ENCODE results near the gene PFDN2. TPM values are rescaled to one million over a fixed set of nuclear protein-coding genes. Genes with fewer than 3 reads are reported as not detected.

The PFDN2 gene
- total and polyA plus RNA-seq, 10 of the 15 experiments (the other 5 are each of a cell fraction or from before 2014, with no cell fraction given): 30.0 to 141 (median 80.5) TPM

GRCh38 chr1:161113915-161114314 lies 3.9 kb downstream of the PFDN2 start (continued):
- TF ChIP-seq RELB (IDR thresholded peaks at IDR 0.05; ENCODE audit: low read depth): no peak
- no peak for TF ChIP-seq BMI1 (IDR thresholded peaks at IDR 0.05; ENCODE audit: borderline replicate concordance)
- TF ChIP-seq MEF2B (IDR thresholded peaks at IDR 0.05; ENCODE audit: partially characterized antibody, poor library complexity, severe bottlenecking): no peak
- no peak for TF ChIP-seq GATAD2B (conservative IDR thresholded peaks at IDR 0.05; ENCODE audit: low read depth)
- no peak for TF ChIP-seq YBX1 (IDR thresholded peaks at IDR 0.05)
- TF ChIP-seq EP300 (IDR thresholded peaks at IDR 0.05; ENCODE audit: borderline replicate concordance in 1 of 2, control insufficient read depth in 1 of 2, low read depth in 2 of 2, low read length in 2 of 2): no peak

- BruUV-seq (replicated peaks): no TSS peak
- Histone ChIP-seq H3K4me1 (ENCODE audit: control insufficient read depth, insufficient read depth, low read length) (no peaks in the 10 kb centered on the region), H2AFZ (ENCODE audit: control insufficient read depth, low read depth, low read length) (no peak overlapping the region), H3K36me3 (ENCODE audit: control insufficient read depth in 2 of 2, insufficient read depth in 2 of 2, low read length in 1 of 2) (peaks cover 0 to 2% of the 10 kb centered on the region in 2 experiments; a peak in 1 of 4 replicates), H4K20me1 (ENCODE audit: control insufficient read depth, insufficient read depth) (no peaks in the 10 kb centered on the region), H3K4me3 (no peak overlapping the region), H3K27ac (ENCODE audit: control insufficient read depth, insufficient read depth) (no peak overlapping the region), H3K9ac (ENCODE audit: control insufficient read depth, insufficient read depth, low read length) (no peak overlapping the region), H3K9me3 (replicated peaks; ENCODE audit: control insufficient read depth, insufficient read depth, low read length) (no peaks in the 10 kb centered on the region), H3K79me2 (ENCODE audit: control insufficient read depth, insufficient read depth, low read length) (peaks cover 67% of the 10 kb centered on the region), H3K4me2 (ENCODE audit: control insufficient read depth, insufficient read depth) (no peak overlapping the region), H3K27me3 (replicated peaks in 1 of 2; ENCODE audit: control insufficient read depth in 2 of 2, insufficient read depth in 2 of 2, low read length in 1 of 2) (no peaks in the 10 kb centered on the region)
- CTCF ChIA-PET: interaction anchor here (0.7 to 2.1 kb wide), 6 partner anchors 12 to 29 kb away, joined by 3 to 8 read pairs (median 4); partner anchors contain the start of gene KLHDC9
- no peak for ATAC-seq
- POLR2A ChIA-PET: interaction anchor here (0.6 to 1.7 kb wide), 5 partner anchors 11 to 267 kb away, joined by 3 to 5 read pairs (median 4); partner anchors contain the start of gene DEDD
- intact Hi-C loops (cut with micrococcal nuclease; ENCODE audit: unreplicated experiment) (no loop called here), in situ Hi-C loops (cut with MboI) (no loop called here)
- 15% methylated on average over 2 of the region's 2 CpGs for WGBS (ENCODE audit: insufficient coverage, insufficient replicate concordance, low lambda C conversion rate, missing lambda C conversion rate)
- SMC1A ChIA-PET (ENCODE audit: uncharacterized antibody, unreplicated experiment): interaction anchor here (0.6 to 2.0 kb wide), 11 partner anchors 10 to 114 kb away, joined by 3 to 9 read pairs (median 4); no protein-coding TSS in a partner anchor
- DNase-seq (ENCODE audit: low read depth, low spot score): no peak
- no peak for FAIRE-seq
- TF ChIP-seq NFYB (IDR thresholded peaks at IDR 0.05; ENCODE audit: insufficient read depth, low read depth, low read length) (no peak), TAF1 (IDR thresholded peaks at IDR 0.05; ENCODE audit: borderline replicate concordance, low read depth, low read length) (no peak), CTCF (IDR thresholded peaks at IDR 0.05 in 2 of 3, conservative IDR thresholded peaks at IDR 0.05 in 1 of 3; ENCODE audit: control insufficient read depth in 2 of 3, extremely low read depth in 1 of 3, insufficient read depth in 1 of 3, low read depth in 3 of 3, low read length in 3 of 3) (no peak), TARDBP (IDR thresholded peaks at IDR 0.05; ENCODE audit: borderline replicate concordance) (no peak), CBX3 (IDR thresholded peaks at IDR 0.05; ENCODE audit: borderline replicate concordance, low read depth) (no peak), BCL3 (IDR thresholded peaks at IDR 0.05; ENCODE audit: borderline replicate concordance, insufficient read depth, low read depth, low read length, poor library complexity, severe bottlenecking) (no peak), ELK1 (IDR thresholded peaks at IDR 0.05; ENCODE audit: low read depth, low read length) (no peak)
- RAD21 ChIA-PET (ENCODE audit: unreplicated experiment): interaction anchor here (0.6 to 1.2 kb wide), 3 partner anchors 44 to 121 kb away, joined by 3 read pairs; no protein-coding TSS in a partner anchor
These were observed 6.3 kb downstream of the PFDN2 start for GRCh38 chr1:161111527-161111926.
